SK-N-SH (cell line): Measurements from ENCODE around the gene GNPTAB. TPM values are rescaled to one million over a fixed set of nuclear protein-coding genes. Genes with fewer than 3 reads are reported as not detected.

Experiments
- CTCF ChIA-PET: fragments of 300-600, 350-600 bp; formaldehyde crosslinking; extraction: SDS; loops from one replicate; lab custom pipeline; 2021; lab: Yijun Ruan, JAX
- POLR2A ChIA-PET: fragments of 350-600 bp; sonication (Branson Sonifier 250); formaldehyde crosslinking; extraction: SDS; loops from one replicate; lab custom pipeline; 2020; ENCODE audit warnings: antibody characterized with exemption, inconsistent platforms; lab: Yijun Ruan, JAX
- DNase-seq: peaks from one replicate; pipeline ENCODE4 v3.0.0; 2012
- H2AFZ ChIP-seq: fragments of 200-600 bp; sonication (generic); 2 replicates; pipeline ENCODE4 v1.8.1; 2016; ENCODE audit warnings: antibody characterized with exemption, mild to moderate bottlenecking, low read depth
- H3F3A ChIP-seq: fragments of 200-600 bp; sonication (generic); replicated peaks from 2 replicates; pipeline ENCODE3; 2016; ENCODE audit warnings: antibody characterized with exemption, mild to moderate bottlenecking; ENCODE audit not compliant: insufficient read depth
- H3K27ac ChIP-seq, 2 experiments: fragments of 200-500 bp in 1 of 2; fragments of 200-600 bp in 1 of 2; sonication (Bioruptor generic) in 1 of 2; sonication (generic), shearing (Covaris generic) in 1 of 2; 2 replicates each; pipeline versions ENCODE4 v1.5.1 to v1.6.1; 2014 to 2016; ENCODE audit warnings: low read depth in 2 of 2, inconsistent platforms in 1 of 2, low read length in 1 of 2, mild to moderate bottlenecking in 1 of 2, mixed read lengths in 1 of 2
- H3K27me3 ChIP-seq: fragments of 200-600 bp; sonication (generic), shearing (Covaris generic); 2 replicates; pipeline ENCODE4 v1.6.1; 2016; ENCODE audit warnings: mixed run types; ENCODE audit not compliant: insufficient read depth
- H3K36me3 ChIP-seq, 2 experiments: fragments of 200-500 bp in 1 of 2; fragments of 200-600 bp in 1 of 2; sonication (Bioruptor generic) in 1 of 2; sonication (generic) in 1 of 2; replicated peaks in 1 of 2; 2 replicates each; pipeline versions ENCODE3 to v1.5.1; 2014 to 2016; ENCODE audit warnings: low read length in 1 of 2, mild to moderate bottlenecking in 1 of 2; ENCODE audit not compliant: insufficient read depth in 2 of 2, control insufficient read depth in 1 of 2
- H3K4me1 ChIP-seq, 2 experiments: fragments of 200-500 bp in 1 of 2; fragments of 200-600 bp in 1 of 2; sonication (Bioruptor generic) in 1 of 2; sonication (generic), shearing (Covaris generic) in 1 of 2; 2 replicates each; pipeline versions ENCODE4 v1.5.1 to v1.6.1; 2014 to 2016; ENCODE audit warnings: low read depth in 1 of 2, low read length in 1 of 2, mixed run types in 1 of 2; ENCODE audit not compliant: insufficient read depth in 2 of 2, control insufficient read depth in 1 of 2
- H3K4me2 ChIP-seq: fragments of 200-600 bp; sonication (generic), shearing (Covaris generic); 2 replicates; pipeline ENCODE4 v1.6.1; 2017; ENCODE audit warnings: mixed run types
- H3K4me3 ChIP-seq, 2 experiments: fragments of 200-500 bp in 1 of 2; fragments of 200-600 bp in 1 of 2; sonication (Bioruptor generic) in 1 of 2; sonication (generic), shearing (Covaris generic) in 1 of 2; 2 replicates each; pipeline versions ENCODE4 v1.5.1 to v1.8.1; 2014 to 2016; ENCODE audit warnings: low read depth in 2 of 2, inconsistent platforms in 1 of 2, low read length in 1 of 2, mild to moderate bottlenecking in 1 of 2, mixed read lengths in 1 of 2, moderate library complexity in 1 of 2
- H3K79me2 ChIP-seq: fragments of 200-600 bp; sonication (generic); 2 replicates; pipeline ENCODE4 v1.8.1; 2017; ENCODE audit warnings: mild to moderate bottlenecking; ENCODE audit not compliant: insufficient read depth
- H3K9ac ChIP-seq: fragments of 200-600 bp; sonication (generic); 2 replicates; pipeline ENCODE4 v1.6.1; 2017; ENCODE audit warnings: mixed run types
- H3K9me2 ChIP-seq: fragments of 200-600 bp; sonication (generic); 2 replicates; pipeline ENCODE4 v1.6.1; 2017; ENCODE audit warnings: mixed run types
- H3K9me3 ChIP-seq: fragments of 200-600 bp; sonication (generic); 2 replicates; pipeline ENCODE4 v1.6.1; 2017; ENCODE audit warnings: mixed run types, mild to moderate bottlenecking, moderate library complexity
- H4K20me1 ChIP-seq: fragments of 200-600 bp; sonication (generic); 2 replicates; pipeline ENCODE4 v1.6.1; 2017; ENCODE audit warnings: mild to moderate bottlenecking, mixed run types; ENCODE audit not compliant: insufficient read depth
- FOSL2 ChIP-seq: IDR thresholded peaks from 2 replicates; pipeline ENCODE4 v1.4.0; 2012; ENCODE audit warnings: low read depth, mild to moderate bottlenecking, moderate library complexity, borderline replicate concordance
- FOXM1 ChIP-seq: IDR thresholded peaks from 2 replicates; pipeline ENCODE4 v1.4.0; 2012; ENCODE audit warnings: low read depth, mild to moderate bottlenecking
- MEF2A ChIP-seq: IDR thresholded peaks from 2 replicates; pipeline ENCODE4 v1.4.0; 2012; ENCODE audit warnings: low read depth, borderline replicate concordance
- NFIC ChIP-seq: IDR thresholded peaks from 2 replicates; pipeline ENCODE4 v1.4.0; 2012; ENCODE audit warnings: borderline replicate concordance
- POLR2AphosphoS5 ChIP-seq: IDR thresholded peaks from 2 replicates; pipeline ENCODE4 v1.6.1; 2012; ENCODE audit warnings: low read depth, low read length
- RAD21 ChIP-seq: IDR thresholded peaks from 2 replicates; pipeline ENCODE4 v1.6.1; 2012; ENCODE audit warnings: mild to moderate bottlenecking, low read length
- RCOR1 ChIP-seq: fragments of 150-350 bp; IDR thresholded peaks from 2 replicates; pipeline ENCODE4 v1.6.1; 2017; ENCODE audit warnings: antibody characterized with exemption, low read length
- TAF1 ChIP-seq: IDR thresholded peaks from 2 replicates; pipeline ENCODE4 v1.6.1; 2012; ENCODE audit warnings: low read depth, mild to moderate bottlenecking, low read length, moderate library complexity, borderline replicate concordance
- TEAD4 ChIP-seq: IDR thresholded peaks from 2 replicates; pipeline ENCODE4 v1.4.0; 2012; ENCODE audit warnings: mild to moderate bottlenecking, borderline replicate concordance; ENCODE audit not compliant: insufficient read depth
- WGBS: methylation state at CpG from one replicate; pipeline ENCODE4 v1.1.6; 2017; ENCODE audit warnings: low lambda C conversion rate; 5-methylcytosine and 5-hydroxymethylcytosine counted together
- polyA plus RNA-seq, 3 experiments: library from polyadenylated mRNA; depleted of rRNA; stranded (reverse); fragments of >200 nt; gene quantifications; 2 replicates each; pipeline ENCODE4 v1.2.3, GENCODE V29; 2012
- TF ChIP-seq, protein P1 (sequence below): IDR thresholded peaks from 2 replicates; pipeline ENCODE4 v1.4.0; 2012; ENCODE audit warnings: low read depth, borderline replicate concordance
- TF ChIP-seq, protein P2 (sequence below): fragments of 200-600 bp; sonication (generic); IDR thresholded peaks from 2 replicates; pipeline ENCODE4 v1.6.1; 2017; ENCODE audit warnings: antibody characterized with exemption, mild to moderate bottlenecking, moderate library complexity
- TF ChIP-seq, protein P3 (sequence below): IDR thresholded peaks from 2 replicates; pipeline ENCODE4 v1.6.1; 2012; ENCODE audit warnings: mild to moderate bottlenecking, low read depth, low read length, moderate library complexity
- TF ChIP-seq, protein P4 (sequence below): fragments of 150-350 bp; IDR thresholded peaks from 2 replicates; pipeline ENCODE4 v1.6.1; 2017; ENCODE audit warnings: antibody characterized with exemption, low read length, low read depth, borderline replicate concordance

Gene GNPTAB
- polyA plus RNA-seq, 1 of the 3 experiments (the other 2 are of a cell fraction) = 18.8 TPM

DNA sequence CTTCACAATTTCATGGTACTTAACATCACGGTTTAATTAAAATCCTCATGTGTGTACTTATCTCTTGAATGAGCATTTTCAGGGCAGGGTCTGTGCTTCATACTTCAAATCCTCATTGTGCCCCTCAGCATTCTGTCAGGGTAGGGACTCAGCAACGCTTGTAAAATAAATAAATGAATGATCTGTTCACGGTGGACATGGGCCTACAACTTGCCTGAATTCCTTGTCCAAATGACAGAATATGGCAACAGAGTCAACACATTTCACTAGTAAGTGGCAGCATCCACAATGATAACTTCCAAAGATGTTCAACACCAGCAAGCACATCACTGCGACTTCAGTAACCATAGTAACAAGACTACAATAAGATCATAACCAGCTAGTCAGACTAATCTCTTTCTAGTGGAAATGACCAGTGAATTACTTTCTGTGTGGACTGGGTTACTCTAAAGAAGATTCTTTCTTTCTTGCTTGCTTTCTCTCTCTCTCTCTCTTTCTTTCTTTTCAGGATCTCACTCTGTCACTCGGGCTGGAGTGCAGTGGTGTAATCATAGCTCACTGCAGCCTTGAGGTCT is 14.5 kb upstream of the GNPTAB start:
- Histone ChIP-seq H3F3A (no peaks in the 10 kb centered on the region), H3K9me2 (no peaks in the 10 kb centered on the region), H3K4me3 (no peak overlapping the region), H3K4me2 (no peak overlapping the region), H4K20me1 (no peaks in the 10 kb centered on the region)
- CTCF ChIA-PET = interaction anchor here (0.9 kb wide), 1 partner anchor 73 kb away, joined by 3 read pairs; no protein-coding TSS in a partner anchor
- TF ChIP-seq TAF1 (no peak), RCOR1 (no peak), RAD21 (no peak), MEF2A (no peak), NFIC (no peak), TEAD4 (no peak), FOSL2 (no peak), FOXM1 (no peak)
- TF ChIP-seq, all 33 proteins: peak for 0
- Histone ChIP-seq H3K27ac (no peak overlapping the region), H3K79me2 (no peaks in the 10 kb centered on the region), H3K36me3 (no peaks in the 10 kb centered on the region), H2AFZ (no peak overlapping the region), H3K9ac (no peak overlapping the region), H3K4me1 (no peaks in the 10 kb centered on the region), H3K27me3 (no peaks in the 10 kb centered on the region), H3K9me3 (no peaks in the 10 kb centered on the region)
- POLR2A ChIA-PET = no interaction called here
- no peak for DNase-seq
- 75% methylated on average over 5 of the region's 5 CpGs for WGBS

DNA sequence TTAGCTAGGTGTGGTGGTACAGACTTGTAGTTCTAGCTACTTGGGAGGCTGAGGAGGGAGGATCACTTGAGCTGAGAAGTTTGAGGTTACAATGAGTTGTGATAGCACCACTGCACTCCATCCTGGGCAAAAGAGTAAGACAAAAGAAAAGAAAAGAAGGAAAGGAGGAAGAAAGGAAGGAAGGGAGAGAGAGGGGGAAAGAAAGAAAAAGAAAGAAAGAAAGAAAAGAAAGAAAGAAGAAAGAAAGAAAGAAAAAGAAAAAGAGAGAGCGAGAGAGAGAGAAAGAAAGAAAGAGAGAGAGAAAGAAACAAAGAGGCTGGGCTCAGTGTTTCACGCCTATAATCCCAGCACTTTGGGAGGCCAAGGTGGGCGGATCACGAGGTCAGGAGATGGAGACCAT is 10.3 kb upstream of the GNPTAB start:
- WGBS = 84% methylated on average over 4 of the region's 4 CpGs
- CTCF ChIA-PET = interaction anchor here (1.2 to 5.8 kb wide), 7 partner anchors 11 to 78 kb away, joined by 4 to 73 read pairs (median 10); partner anchors contain the start of gene GNPTAB
- Histone ChIP-seq H3K4me1 (no peaks in the 10 kb centered on the region), H3K4me3 (no peak overlapping the region), H3K9ac (no peak overlapping the region), H4K20me1 (no peaks in the 10 kb centered on the region), H2AFZ (no peak overlapping the region), H3K4me2 (no peak overlapping the region), H3K36me3 (no peaks in the 10 kb centered on the region), H3F3A (no peaks in the 10 kb centered on the region), H3K9me3 (no peaks in the 10 kb centered on the region), H3K27ac (no peak overlapping the region), H3K9me2 (no peaks in the 10 kb centered on the region), H3K79me2 (no peaks in the 10 kb centered on the region), H3K27me3 (no peaks in the 10 kb centered on the region)
- no peak for DNase-seq
- TF ChIP-seq, protein P1, sequence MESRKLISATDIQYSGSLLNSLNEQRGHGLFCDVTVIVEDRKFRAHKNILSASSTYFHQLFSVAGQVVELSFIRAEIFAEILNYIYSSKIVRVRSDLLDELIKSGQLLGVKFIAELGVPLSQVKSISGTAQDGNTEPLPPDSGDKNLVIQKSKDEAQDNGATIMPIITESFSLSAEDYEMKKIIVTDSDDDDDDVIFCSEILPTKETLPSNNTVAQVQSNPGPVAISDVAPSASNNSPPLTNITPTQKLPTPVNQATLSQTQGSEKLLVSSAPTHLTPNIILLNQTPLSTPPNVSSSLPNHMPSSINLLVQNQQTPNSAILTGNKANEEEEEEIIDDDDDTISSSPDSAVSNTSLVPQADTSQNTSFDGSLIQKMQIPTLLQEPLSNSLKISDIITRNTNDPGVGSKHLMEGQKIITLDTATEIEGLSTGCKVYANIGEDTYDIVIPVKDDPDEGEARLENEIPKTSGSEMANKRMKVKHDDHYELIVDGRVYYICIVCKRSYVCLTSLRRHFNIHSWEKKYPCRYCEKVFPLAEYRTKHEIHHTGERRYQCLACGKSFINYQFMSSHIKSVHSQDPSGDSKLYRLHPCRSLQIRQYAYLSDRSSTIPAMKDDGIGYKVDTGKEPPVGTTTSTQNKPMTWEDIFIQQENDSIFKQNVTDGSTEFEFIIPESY = no peak
- TF ChIP-seq POLR2AphosphoS5 (no peak), FOXM1 (no peak)
- TF ChIP-seq, protein P2, sequence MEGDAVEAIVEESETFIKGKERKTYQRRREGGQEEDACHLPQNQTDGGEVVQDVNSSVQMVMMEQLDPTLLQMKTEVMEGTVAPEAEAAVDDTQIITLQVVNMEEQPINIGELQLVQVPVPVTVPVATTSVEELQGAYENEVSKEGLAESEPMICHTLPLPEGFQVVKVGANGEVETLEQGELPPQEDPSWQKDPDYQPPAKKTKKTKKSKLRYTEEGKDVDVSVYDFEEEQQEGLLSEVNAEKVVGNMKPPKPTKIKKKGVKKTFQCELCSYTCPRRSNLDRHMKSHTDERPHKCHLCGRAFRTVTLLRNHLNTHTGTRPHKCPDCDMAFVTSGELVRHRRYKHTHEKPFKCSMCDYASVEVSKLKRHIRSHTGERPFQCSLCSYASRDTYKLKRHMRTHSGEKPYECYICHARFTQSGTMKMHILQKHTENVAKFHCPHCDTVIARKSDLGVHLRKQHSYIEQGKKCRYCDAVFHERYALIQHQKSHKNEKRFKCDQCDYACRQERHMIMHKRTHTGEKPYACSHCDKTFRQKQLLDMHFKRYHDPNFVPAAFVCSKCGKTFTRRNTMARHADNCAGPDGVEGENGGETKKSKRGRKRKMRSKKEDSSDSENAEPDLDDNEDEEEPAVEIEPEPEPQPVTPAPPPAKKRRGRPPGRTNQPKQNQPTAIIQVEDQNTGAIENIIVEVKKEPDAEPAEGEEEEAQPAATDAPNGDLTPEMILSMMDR = no peak
- TF ChIP-seq, protein P3, sequence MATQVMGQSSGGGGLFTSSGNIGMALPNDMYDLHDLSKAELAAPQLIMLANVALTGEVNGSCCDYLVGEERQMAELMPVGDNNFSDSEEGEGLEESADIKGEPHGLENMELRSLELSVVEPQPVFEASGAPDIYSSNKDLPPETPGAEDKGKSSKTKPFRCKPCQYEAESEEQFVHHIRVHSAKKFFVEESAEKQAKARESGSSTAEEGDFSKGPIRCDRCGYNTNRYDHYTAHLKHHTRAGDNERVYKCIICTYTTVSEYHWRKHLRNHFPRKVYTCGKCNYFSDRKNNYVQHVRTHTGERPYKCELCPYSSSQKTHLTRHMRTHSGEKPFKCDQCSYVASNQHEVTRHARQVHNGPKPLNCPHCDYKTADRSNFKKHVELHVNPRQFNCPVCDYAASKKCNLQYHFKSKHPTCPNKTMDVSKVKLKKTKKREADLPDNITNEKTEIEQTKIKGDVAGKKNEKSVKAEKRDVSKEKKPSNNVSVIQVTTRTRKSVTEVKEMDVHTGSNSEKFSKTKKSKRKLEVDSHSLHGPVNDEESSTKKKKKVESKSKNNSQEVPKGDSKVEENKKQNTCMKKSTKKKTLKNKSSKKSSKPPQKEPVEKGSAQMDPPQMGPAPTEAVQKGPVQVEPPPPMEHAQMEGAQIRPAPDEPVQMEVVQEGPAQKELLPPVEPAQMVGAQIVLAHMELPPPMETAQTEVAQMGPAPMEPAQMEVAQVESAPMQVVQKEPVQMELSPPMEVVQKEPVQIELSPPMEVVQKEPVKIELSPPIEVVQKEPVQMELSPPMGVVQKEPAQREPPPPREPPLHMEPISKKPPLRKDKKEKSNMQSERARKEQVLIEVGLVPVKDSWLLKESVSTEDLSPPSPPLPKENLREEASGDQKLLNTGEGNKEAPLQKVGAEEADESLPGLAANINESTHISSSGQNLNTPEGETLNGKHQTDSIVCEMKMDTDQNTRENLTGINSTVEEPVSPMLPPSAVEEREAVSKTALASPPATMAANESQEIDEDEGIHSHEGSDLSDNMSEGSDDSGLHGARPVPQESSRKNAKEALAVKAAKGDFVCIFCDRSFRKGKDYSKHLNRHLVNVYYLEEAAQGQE = no peak
- TF ChIP-seq, protein P4, sequence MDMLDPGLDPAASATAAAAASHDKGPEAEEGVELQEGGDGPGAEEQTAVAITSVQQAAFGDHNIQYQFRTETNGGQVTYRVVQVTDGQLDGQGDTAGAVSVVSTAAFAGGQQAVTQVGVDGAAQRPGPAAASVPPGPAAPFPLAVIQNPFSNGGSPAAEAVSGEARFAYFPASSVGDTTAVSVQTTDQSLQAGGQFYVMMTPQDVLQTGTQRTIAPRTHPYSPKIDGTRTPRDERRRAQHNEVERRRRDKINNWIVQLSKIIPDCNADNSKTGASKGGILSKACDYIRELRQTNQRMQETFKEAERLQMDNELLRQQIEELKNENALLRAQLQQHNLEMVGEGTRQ = no peak
- POLR2A ChIA-PET = no interaction called here
